Choroid plexus epithelial cell (primary cell): Measurements from ENCODE around the gene FAM98C.
"Not testable (repeated sequence)": the region's sequence is repeated elsewhere in the genome, so short reads cannot be mapped to it uniquely, and the experiment has no call there.

Source experiments
- DNase-seq: peaks from one replicate; pipeline ENCODE4 v3.0.0-alpha.2; 2010; ENCODE audit warnings: low read depth
- H3K4me3 ChIP-seq: 2 replicates; pipeline ENCODE4 v1.5.1; 2011; ENCODE audit warnings: low read depth, mild to moderate bottlenecking, control low read depth, low read length, moderate library complexity
- TF ChIP-seq, protein P1 (sequence below): conservative IDR thresholded peaks from 2 replicates; pipeline ENCODE4 v1.5.1; 2011; ENCODE audit warnings: low read depth, mild to moderate bottlenecking, control low read depth, inconsistent platforms, low read length, moderate library complexity

The FAM98C gene

DNA sequence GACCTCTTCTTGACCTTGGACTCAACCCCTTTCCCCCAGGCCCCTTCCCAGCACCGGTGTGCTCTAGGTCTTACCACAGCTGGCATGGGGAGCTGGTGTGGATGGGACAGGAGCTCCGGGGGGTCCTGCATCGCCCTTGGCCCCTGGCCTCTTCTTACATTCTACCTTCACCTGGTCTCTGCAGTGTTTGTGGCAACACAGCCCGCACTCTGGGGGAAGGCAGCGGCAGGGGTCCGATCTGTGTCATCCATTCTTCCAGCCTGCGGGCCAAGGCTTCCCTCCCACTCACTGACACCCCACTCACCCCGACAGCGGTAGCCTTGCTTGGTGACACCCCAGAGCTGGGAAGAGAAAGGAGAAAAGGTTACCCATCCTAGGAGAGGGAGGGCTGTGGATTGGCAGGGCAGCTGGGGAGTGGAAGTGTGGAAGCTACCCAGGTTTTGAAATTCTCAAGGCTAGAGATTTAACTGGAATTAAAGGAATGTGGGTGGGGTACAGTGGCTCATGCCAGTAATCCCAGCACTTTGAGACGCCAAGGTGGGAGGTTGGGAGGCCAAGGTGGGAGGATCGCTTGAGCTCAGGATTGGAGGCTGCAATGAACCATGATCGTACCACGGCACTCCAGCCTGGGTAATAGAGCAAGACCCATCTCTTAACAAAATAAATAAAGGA lies 8.3 kb downstream of the FAM98C start:
- no peak overlapping the region for H3K4me3 ChIP-seq
- TF ChIP-seq, protein P1, sequence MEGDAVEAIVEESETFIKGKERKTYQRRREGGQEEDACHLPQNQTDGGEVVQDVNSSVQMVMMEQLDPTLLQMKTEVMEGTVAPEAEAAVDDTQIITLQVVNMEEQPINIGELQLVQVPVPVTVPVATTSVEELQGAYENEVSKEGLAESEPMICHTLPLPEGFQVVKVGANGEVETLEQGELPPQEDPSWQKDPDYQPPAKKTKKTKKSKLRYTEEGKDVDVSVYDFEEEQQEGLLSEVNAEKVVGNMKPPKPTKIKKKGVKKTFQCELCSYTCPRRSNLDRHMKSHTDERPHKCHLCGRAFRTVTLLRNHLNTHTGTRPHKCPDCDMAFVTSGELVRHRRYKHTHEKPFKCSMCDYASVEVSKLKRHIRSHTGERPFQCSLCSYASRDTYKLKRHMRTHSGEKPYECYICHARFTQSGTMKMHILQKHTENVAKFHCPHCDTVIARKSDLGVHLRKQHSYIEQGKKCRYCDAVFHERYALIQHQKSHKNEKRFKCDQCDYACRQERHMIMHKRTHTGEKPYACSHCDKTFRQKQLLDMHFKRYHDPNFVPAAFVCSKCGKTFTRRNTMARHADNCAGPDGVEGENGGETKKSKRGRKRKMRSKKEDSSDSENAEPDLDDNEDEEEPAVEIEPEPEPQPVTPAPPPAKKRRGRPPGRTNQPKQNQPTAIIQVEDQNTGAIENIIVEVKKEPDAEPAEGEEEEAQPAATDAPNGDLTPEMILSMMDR, result no peak
- DNase-seq, result no peak

- not testable (repeated sequence) for DNase-seq, H3K4me3 ChIP-seq
Measured at GRCh38 chr19:38411898-38412297, 9.0 kb downstream of the FAM98C start.

GRCh38 chr19:38412491-38412890 lies 9.6 kb downstream of the FAM98C start:
- H3K4me3 ChIP-seq, result no peak overlapping the region
- no peak for DNase-seq
- TF ChIP-seq, protein P1, result no peak

- no peak overlapping the region for H3K4me3 ChIP-seq
- no peak for DNase-seq
- TF ChIP-seq, protein P1, result no peak
Measured at GRCh38 chr19:38412961-38413360, 10.1 kb downstream of the FAM98C start.

DNA sequence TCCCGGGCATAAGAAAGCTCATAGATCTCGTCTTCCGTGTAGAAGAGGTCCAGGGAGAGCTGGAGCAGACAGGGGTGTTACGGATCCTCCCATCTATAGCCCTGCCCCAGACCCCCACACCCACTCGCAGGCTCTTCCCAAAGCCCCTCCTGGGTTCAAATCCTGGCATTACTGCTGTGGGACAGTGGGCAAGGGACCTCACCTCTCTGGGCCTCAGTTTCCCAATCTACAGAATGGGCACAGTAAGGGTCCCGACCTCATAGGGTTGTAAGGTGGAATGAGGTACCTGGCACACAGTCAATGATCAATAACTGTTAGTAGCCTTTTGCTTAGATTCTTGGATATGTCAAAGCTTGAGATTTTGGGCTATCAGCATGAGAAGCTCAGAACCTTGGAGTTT lies 10.5 kb downstream of the FAM98C start:
- TF ChIP-seq, protein P1, result no peak
- H3K4me3 ChIP-seq, result no peak overlapping the region
- DNase-seq, result no peak

DNA sequence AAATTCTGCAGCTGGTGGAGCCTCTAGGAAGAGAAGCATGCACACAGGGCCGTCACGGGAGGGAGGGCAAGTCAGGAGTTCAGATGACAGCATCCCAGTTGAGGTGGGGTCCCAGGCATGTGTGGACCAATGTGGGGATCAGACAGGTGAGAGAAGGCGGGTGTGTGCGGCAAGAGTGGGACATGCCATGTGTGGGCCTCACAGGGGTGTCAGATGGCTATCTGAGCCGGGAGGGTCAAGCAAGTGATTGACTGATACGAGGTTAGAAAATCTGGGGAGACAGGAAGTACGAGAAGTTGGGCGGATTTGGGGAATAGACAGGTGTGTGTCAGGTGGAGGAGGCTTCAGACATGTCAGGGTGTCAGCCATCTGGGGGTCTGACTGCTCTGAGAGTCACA lies 14.3 kb downstream of the FAM98C start:
- no peak for DNase-seq
- H3K4me3 ChIP-seq, result no peak overlapping the region
- TF ChIP-seq, protein P1, result no peak

- DNase-seq, result no peak
- TF ChIP-seq, protein P1, result no peak
- H3K4me3 ChIP-seq, result no peak overlapping the region
Measured at GRCh38 chr19:38417544-38418506, 14.9 kb downstream of the FAM98C start.
